HepG2 (cell line): ENCODE data around the gene PACC1. TPM values are rescaled to one million over a fixed set of nuclear protein-coding genes. Genes with fewer than 3 reads are reported as not detected.
A peak's percentile ranks its signal among the peaks of the same experiment; 100 is the strongest.

Experiments
- CAMTA2 ChIP-seq: sonication (generic); formaldehyde crosslinking; IDR thresholded peaks from 2 replicates; pipeline ENCODE4 v1.4.0; 2020; ENCODE audit warnings: mild to moderate bottlenecking, missing genetic modification reagents, borderline replicate concordance
- ETV5 ChIP-seq: IDR thresholded peaks from 2 replicates; pipeline ENCODE4 v1.6.1; 2018; ENCODE audit warnings: missing biosample characterization, missing genetic modification reagents, inconsistent platforms, borderline replicate concordance
- SYNCRIP ChIP-seq: fragments of 200-400 bp; formaldehyde crosslinking; IDR thresholded peaks from 2 replicates; pipeline ENCODE4 v1.6.1; 2018; ENCODE audit warnings: mild to moderate bottlenecking, low read depth, low read length; ENCODE audit not compliant: insufficient read depth
- ZBTB38 ChIP-seq: sonication (generic); formaldehyde crosslinking; IDR thresholded peaks from 2 replicates; pipeline ENCODE4 v1.5.1; 2020; ENCODE audit warnings: mild to moderate bottlenecking, missing genetic modification reagents
- ZNF558 ChIP-seq: sonication (generic); formaldehyde crosslinking; IDR thresholded peaks from 2 replicates; pipeline ENCODE4 v1.9.0; 2022; ENCODE audit warnings: mild to moderate bottlenecking, missing genetic modification reagents, borderline replicate concordance
- polyA plus RNA-seq, 8 experiments: library from polyadenylated mRNA; depleted of rRNA in 3 of 8; stranded (reverse) in 7 of 8; unstranded in 1 of 8; fragments of >200 nt; fragmentation: Illumina TruSeq in 4 of 8; extraction: Trizol in 4 of 8; gene quantifications; 2 replicates each; pipeline versions ENCODE4 v1.2.1 to v1.2.3, GENCODE V29; 2011 to 2016; ENCODE audit warnings: low read depth in 4 of 8, missing spikeins in 1 of 8, mixed read lengths in 1 of 8; ENCODE audit not compliant: insufficient read depth in 1 of 8
- total RNA-seq, 5 experiments: library from RNA; depleted of rRNA; stranded (reverse); fragments of >200 nt; fragmentation: Illumina TruSeq; extraction: Trizol; gene quantifications; 2 replicates each; pipeline ENCODE4 v1.2.3, GENCODE V29; 2016; ENCODE audit warnings: low read depth in 1 of 5
- TF ChIP-seq, protein P1 (sequence below): sonication (generic); formaldehyde crosslinking; IDR thresholded peaks from 2 replicates; pipeline ENCODE4 v1.4.0; 2020; ENCODE audit warnings: missing genetic modification reagents
- TF ChIP-seq, protein P2 (sequence below): sonication (generic); formaldehyde crosslinking; IDR thresholded peaks from 2 replicates; pipeline ENCODE4 v1.5.0; 2020; ENCODE audit warnings: missing genetic modification reagents
- TF ChIP-seq, protein P3 (sequence below): IDR thresholded peaks from 2 replicates; pipeline ENCODE4 v1.6.1; 2012; ENCODE audit warnings: inconsistent platforms
- TF ChIP-seq, protein P4 (sequence below): sonication (generic); formaldehyde crosslinking; IDR thresholded peaks from 2 replicates; pipeline ENCODE4 v1.8.0; 2022; ENCODE audit warnings: mild to moderate bottlenecking, missing genetic modification reagents; ENCODE audit not compliant: insufficient replicate concordance
- TF ChIP-seq, protein P5 (sequence below): sonication (generic); formaldehyde crosslinking; IDR thresholded peaks from 2 replicates; pipeline ENCODE4 v1.5.0; 2020; ENCODE audit warnings: mild to moderate bottlenecking, missing genetic modification reagents, borderline replicate concordance
- TF ChIP-seq, protein P6 (sequence below): sonication (generic); formaldehyde crosslinking; IDR thresholded peaks from 2 replicates; pipeline ENCODE4 v1.4.0; 2020; ENCODE audit warnings: mild to moderate bottlenecking, low read depth, missing genetic modification reagents
- TF ChIP-seq, protein P7 (sequence below): sonication (generic); formaldehyde crosslinking; IDR thresholded peaks from 2 replicates; pipeline ENCODE4 v1.4.0; 2020; ENCODE audit warnings: missing genetic modification reagents

Gene PACC1
- total and polyA plus RNA-seq, 2 of the 13 experiments (the other 11 are each of a cell fraction or from before 2014, with no cell fraction given): 9.4 to 10.7 TPM

DNA sequence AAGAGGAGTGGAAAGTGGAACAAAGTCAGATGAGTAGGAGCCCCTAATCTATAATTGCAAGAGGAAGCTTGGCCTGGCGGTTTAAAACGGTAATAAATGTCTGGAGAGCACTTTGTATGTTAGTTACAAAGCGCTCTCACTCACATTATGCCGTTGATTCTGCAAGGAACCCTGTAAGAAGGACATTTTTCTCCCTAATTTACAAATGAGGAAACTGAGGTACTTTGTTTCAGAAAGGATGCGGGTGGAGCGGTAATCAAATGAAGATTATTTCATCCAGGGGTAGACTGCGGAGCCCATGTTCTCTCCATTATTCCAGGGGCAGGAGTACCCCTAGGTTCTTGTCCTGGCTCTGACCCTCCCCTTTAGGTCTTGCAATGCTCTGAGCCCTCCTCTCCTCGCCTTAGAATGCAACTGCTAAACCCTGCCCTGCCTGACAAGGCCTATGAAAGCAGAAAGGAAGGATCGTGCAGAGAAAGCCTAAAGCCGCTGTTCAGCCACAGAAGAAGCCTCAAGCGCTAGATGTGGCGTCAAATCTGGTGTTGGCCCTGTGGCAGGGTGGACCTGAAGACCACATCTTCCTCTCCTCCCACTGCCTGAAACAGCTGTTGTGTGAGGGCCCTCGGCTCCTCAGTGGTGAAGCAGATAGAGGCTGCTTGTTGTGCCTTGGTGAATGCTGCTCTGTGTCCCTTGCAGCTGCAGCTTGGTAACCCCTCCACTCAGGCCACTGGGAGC, 588 bp upstream of the PACC1 start (continued):
- TF ChIP-seq, protein P1, sequence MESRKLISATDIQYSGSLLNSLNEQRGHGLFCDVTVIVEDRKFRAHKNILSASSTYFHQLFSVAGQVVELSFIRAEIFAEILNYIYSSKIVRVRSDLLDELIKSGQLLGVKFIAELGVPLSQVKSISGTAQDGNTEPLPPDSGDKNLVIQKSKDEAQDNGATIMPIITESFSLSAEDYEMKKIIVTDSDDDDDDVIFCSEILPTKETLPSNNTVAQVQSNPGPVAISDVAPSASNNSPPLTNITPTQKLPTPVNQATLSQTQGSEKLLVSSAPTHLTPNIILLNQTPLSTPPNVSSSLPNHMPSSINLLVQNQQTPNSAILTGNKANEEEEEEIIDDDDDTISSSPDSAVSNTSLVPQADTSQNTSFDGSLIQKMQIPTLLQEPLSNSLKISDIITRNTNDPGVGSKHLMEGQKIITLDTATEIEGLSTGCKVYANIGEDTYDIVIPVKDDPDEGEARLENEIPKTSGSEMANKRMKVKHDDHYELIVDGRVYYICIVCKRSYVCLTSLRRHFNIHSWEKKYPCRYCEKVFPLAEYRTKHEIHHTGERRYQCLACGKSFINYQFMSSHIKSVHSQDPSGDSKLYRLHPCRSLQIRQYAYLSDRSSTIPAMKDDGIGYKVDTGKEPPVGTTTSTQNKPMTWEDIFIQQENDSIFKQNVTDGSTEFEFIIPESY (CRISPR knock-in tag): no peak
- TF ChIP-seq ZNF558 (no peak), ZBTB38 (CRISPR knock-in tag) (peak; percentile 56), CAMTA2 (CRISPR knock-in tag) (no peak), SYNCRIP (no peak), ETV5 (CRISPR knock-in tag) (no peak)
- TF ChIP-seq, protein P2, sequence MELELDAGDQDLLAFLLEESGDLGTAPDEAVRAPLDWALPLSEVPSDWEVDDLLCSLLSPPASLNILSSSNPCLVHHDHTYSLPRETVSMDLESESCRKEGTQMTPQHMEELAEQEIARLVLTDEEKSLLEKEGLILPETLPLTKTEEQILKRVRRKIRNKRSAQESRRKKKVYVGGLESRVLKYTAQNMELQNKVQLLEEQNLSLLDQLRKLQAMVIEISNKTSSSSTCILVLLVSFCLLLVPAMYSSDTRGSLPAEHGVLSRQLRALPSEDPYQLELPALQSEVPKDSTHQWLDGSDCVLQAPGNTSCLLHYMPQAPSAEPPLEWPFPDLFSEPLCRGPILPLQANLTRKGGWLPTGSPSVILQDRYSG (CRISPR knock-in tag): no peak
- TF ChIP-seq, protein P3, sequence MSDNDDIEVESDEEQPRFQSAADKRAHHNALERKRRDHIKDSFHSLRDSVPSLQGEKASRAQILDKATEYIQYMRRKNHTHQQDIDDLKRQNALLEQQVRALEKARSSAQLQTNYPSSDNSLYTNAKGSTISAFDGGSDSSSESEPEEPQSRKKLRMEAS: no peak
- TF ChIP-seq, protein P4, sequence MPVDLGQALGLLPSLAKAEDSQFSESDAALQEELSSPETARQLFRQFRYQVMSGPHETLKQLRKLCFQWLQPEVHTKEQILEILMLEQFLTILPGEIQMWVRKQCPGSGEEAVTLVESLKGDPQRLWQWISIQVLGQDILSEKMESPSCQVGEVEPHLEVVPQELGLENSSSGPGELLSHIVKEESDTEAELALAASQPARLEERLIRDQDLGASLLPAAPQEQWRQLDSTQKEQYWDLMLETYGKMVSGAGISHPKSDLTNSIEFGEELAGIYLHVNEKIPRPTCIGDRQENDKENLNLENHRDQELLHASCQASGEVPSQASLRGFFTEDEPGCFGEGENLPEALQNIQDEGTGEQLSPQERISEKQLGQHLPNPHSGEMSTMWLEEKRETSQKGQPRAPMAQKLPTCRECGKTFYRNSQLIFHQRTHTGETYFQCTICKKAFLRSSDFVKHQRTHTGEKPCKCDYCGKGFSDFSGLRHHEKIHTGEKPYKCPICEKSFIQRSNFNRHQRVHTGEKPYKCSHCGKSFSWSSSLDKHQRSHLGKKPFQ (CRISPR knock-in tag): peak; percentile 18
- TF ChIP-seq, protein P5, sequence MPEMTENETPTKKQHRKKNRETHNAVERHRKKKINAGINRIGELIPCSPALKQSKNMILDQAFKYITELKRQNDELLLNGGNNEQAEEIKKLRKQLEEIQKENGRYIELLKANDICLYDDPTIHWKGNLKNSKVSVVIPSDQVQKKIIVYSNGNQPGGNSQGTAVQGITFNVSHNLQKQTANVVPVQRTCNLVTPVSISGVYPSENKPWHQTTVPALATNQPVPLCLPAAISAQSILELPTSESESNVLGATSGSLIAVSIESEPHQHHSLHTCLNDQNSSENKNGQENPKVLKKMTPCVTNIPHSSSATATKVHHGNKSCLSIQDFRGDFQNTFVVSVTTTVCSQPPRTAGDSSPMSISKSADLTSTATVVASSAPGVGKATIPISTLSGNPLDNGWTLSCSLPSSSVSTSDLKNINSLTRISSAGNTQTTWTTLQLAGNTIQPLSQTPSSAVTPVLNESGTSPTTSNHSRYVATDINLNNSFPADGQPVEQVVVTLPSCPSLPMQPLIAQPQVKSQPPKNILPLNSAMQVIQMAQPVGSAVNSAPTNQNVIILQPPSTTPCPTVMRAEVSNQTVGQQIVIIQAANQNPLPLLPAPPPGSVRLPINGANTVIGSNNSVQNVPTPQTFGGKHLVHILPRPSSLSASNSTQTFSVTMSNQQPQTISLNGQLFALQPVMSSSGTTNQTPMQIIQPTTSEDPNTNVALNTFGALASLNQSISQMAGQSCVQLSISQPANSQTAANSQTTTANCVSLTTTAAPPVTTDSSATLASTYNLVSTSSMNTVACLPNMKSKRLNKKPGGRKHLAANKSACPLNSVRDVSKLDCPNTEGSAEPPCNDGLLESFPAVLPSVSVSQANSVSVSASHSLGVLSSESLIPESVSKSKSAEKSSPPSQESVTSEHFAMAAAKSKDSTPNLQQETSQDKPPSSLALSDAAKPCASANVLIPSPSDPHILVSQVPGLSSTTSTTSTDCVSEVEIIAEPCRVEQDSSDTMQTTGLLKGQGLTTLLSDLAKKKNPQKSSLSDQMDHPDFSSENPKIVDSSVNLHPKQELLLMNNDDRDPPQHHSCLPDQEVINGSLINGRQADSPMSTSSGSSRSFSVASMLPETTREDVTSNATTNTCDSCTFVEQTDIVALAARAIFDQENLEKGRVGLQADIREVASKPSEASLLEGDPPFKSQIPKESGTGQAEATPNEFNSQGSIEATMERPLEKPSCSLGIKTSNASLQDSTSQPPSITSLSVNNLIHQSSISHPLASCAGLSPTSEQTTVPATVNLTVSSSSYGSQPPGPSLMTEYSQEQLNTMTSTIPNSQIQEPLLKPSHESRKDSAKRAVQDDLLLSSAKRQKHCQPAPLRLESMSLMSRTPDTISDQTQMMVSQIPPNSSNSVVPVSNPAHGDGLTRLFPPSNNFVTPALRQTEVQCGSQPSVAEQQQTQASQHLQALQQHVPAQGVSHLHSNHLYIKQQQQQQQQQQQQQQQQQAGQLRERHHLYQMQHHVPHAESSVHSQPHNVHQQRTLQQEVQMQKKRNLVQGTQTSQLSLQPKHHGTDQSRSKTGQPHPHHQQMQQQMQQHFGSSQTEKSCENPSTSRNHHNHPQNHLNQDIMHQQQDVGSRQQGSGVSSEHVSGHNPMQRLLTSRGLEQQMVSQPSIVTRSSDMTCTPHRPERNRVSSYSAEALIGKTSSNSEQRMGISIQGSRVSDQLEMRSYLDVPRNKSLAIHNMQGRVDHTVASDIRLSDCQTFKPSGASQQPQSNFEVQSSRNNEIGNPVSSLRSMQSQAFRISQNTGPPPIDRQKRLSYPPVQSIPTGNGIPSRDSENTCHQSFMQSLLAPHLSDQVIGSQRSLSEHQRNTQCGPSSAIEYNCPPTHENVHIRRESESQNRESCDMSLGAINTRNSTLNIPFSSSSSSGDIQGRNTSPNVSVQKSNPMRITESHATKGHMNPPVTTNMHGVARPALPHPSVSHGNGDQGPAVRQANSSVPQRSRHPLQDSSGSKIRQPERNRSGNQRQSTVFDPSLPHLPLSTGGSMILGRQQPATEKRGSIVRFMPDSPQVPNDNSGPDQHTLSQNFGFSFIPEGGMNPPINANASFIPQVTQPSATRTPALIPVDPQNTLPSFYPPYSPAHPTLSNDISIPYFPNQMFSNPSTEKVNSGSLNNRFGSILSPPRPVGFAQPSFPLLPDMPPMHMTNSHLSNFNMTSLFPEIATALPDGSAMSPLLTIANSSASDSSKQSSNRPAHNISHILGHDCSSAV (CRISPR knock-in tag): no peak
- TF ChIP-seq, protein P6, sequence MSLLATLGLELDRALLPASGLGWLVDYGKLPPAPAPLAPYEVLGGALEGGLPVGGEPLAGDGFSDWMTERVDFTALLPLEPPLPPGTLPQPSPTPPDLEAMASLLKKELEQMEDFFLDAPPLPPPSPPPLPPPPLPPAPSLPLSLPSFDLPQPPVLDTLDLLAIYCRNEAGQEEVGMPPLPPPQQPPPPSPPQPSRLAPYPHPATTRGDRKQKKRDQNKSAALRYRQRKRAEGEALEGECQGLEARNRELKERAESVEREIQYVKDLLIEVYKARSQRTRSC: no peak
- TF ChIP-seq, protein P7, sequence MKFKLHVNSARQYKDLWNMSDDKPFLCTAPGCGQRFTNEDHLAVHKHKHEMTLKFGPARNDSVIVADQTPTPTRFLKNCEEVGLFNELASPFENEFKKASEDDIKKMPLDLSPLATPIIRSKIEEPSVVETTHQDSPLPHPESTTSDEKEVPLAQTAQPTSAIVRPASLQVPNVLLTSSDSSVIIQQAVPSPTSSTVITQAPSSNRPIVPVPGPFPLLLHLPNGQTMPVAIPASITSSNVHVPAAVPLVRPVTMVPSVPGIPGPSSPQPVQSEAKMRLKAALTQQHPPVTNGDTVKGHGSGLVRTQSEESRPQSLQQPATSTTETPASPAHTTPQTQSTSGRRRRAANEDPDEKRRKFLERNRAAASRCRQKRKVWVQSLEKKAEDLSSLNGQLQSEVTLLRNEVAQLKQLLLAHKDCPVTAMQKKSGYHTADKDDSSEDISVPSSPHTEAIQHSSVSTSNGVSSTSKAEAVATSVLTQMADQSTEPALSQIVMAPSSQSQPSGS (CRISPR knock-in tag): no peak; the same call in 1 of the 2 replicates
